K562 (cell line): Measurements from ENCODE around the gene LY6G6F. TPM values are rescaled to one million over a fixed set of nuclear protein-coding genes. Genes with fewer than 3 reads are reported as not detected.

Source experiments
- CBX8 ChIP-seq: fragments of 200-600 bp; sonication (generic); IDR thresholded peaks from 2 replicates; pipeline ENCODE4 v1.6.1; 2012; ENCODE audit warnings: borderline replicate concordance, mixed run types, low read depth, mild to moderate bottlenecking, moderate library complexity, mixed read lengths, low read length, control low read depth, inconsistent platforms; ENCODE audit not compliant: poor library complexity, severe bottlenecking; ENCODE audit errors: extremely low read depth
- CREB3L1 ChIP-seq: fragments of 450-650 bp; IDR thresholded peaks from 2 replicates; pipeline ENCODE4 v1.6.1; 2014; ENCODE audit warnings: low read depth, mild to moderate bottlenecking, moderate library complexity, borderline replicate concordance
- HDAC3 ChIP-seq: fragments of 450-650 bp; IDR thresholded peaks from 2 replicates; pipeline ENCODE4 v1.6.1; 2018; ENCODE audit warnings: borderline replicate concordance, mild to moderate bottlenecking, moderate library complexity; ENCODE audit not compliant: partially characterized antibody
- LEF1 ChIP-seq: fragments of 450-650 bp; IDR thresholded peaks from 2 replicates; pipeline ENCODE4 v1.6.1; 2016; ENCODE audit warnings: mild to moderate bottlenecking
- MCM3 ChIP-seq: fragments of 450-650 bp; IDR thresholded peaks from 2 replicates; pipeline ENCODE4 v1.6.1; 2016
- NFATC3 ChIP-seq: fragments of 450-650 bp; IDR thresholded peaks from 2 replicates; pipeline ENCODE4 v1.6.1; 2017; ENCODE audit warnings: mild to moderate bottlenecking
- NUFIP1 ChIP-seq: fragments of 450-650 bp; IDR thresholded peaks from 2 replicates; pipeline ENCODE4 v1.6.1; 2018; ENCODE audit not compliant: partially characterized antibody
- PHF21A ChIP-seq: fragments of 450-650 bp; IDR thresholded peaks from 2 replicates; pipeline ENCODE4 v1.6.1; 2017; ENCODE audit warnings: low read depth, borderline replicate concordance
- POLR2A ChIP-seq: fragments of 450-650 bp; conservative IDR thresholded peaks from 2 replicates; pipeline ENCODE4 v1.6.1; 2016
- PTTG1 ChIP-seq: fragments of 450-650 bp; IDR thresholded peaks from 2 replicates; pipeline ENCODE4 v1.6.1; 2016; ENCODE audit warnings: low read depth, mild to moderate bottlenecking, missing genetic modification characterization, missing compliant biosample characterization
- RAD21 ChIP-seq, 2 experiments: fragments of 250-450 bp in 1 of 2; fragments of 450-650 bp in 1 of 2; sonication (Bioruptor Pico) in 1 of 2; formaldehyde crosslinking in 1 of 2; IDR thresholded peaks in 1 of 2; conservative IDR thresholded peaks in 1 of 2; 2 replicates each; pipeline versions ENCODE4 v1.4.0 to v1.8.0; 2020 to 2022; ENCODE audit warnings: mild to moderate bottlenecking in 2 of 2, moderate library complexity in 1 of 2
- RBM22 ChIP-seq: fragments of 200-400 bp; formaldehyde crosslinking; IDR thresholded peaks from 2 replicates; pipeline ENCODE4 v1.6.1; 2018; ENCODE audit warnings: low read length, low read depth; ENCODE audit not compliant: poor library complexity, severe bottlenecking
- RBM39 ChIP-seq: fragments of 200-400 bp; formaldehyde crosslinking; optimal IDR thresholded peaks from 2 replicates; pipeline ENCODE3; 2018; ENCODE audit warnings: low read depth, low read length
- SMAD2 ChIP-seq: fragments of 150-350 bp; IDR thresholded peaks from 2 replicates; pipeline ENCODE4 v1.6.1; 2014; ENCODE audit warnings: low read depth, mild to moderate bottlenecking, low read length
- TBP ChIP-seq: optimal IDR thresholded peaks from 2 replicates; pipeline ENCODE3; 2011; ENCODE audit warnings: low read depth, low read length, improper control_type of control experiment
- THAP12 ChIP-seq: fragments of 250-450 bp; sonication (Bioruptor Pico); IDR thresholded peaks from 2 replicates; pipeline ENCODE4 v1.9.0; 2021; ENCODE audit warnings: mild to moderate bottlenecking, inconsistent platforms
- ZC3H8 ChIP-seq: fragments of 450-650 bp; IDR thresholded peaks from 2 replicates; pipeline ENCODE4 v1.6.1; 2017
- ZNF165 ChIP-seq: fragments of 250-450 bp; sonication (Bioruptor Pico); IDR thresholded peaks from 2 replicates; pipeline ENCODE4 v1.4.0; 2020; ENCODE audit warnings: borderline replicate concordance
- ZNF347 ChIP-seq: fragments of 450-650 bp; formaldehyde crosslinking; IDR thresholded peaks from 2 replicates; pipeline ENCODE4 v1.4.0; 2020; ENCODE audit warnings: low read depth, mild to moderate bottlenecking, moderate library complexity
- ZNF41 ChIP-seq: fragments of 250-450 bp; sonication (Bioruptor Pico); conservative IDR thresholded peaks from 2 replicates; pipeline ENCODE4 v1.4.0; 2020; ENCODE audit warnings: mild to moderate bottlenecking
- ZNF444 ChIP-seq: fragments of 250-450 bp; sonication (Bioruptor Pico); IDR thresholded peaks from 2 replicates; pipeline ENCODE4 v1.4.0; 2020; ENCODE audit warnings: mild to moderate bottlenecking, moderate library complexity
- polyA plus RNA-seq, 8 experiments: library from polyadenylated mRNA; depleted of rRNA in 4 of 8; stranded (reverse) in 5 of 8; unstranded in 3 of 8; fragments of >200 nt; fragmentation: Nextera tagmentation in 2 of 8; fragmentation: Illumina TruSeq in 1 of 8; extraction: Ambion mirVana in 2 of 8; extraction: Trizol in 1 of 8; gene quantifications; 2 replicates each; pipeline versions ENCODE4 v1.2.1 to v1.2.3, GENCODE V29; 2011 to 2014; ENCODE audit warnings: inconsistent platforms in 1 of 8, missing spikeins in 1 of 8
- total RNA-seq, 7 experiments: library from RNA; depleted of rRNA in 6 of 7; stranded (reverse); fragments of >200 nt in 6 of 7; fragmentation: Illumina TruSeq in 2 of 7; extraction: Trizol in 2 of 7; gene quantifications; 2 replicates each; pipeline versions ENCODE4 v1.2.1 to v1.2.3, GENCODE V29; 2011 to 2021; ENCODE audit warnings: low replicate concordance in 1 of 7
- TF ChIP-seq, protein P1 (sequence below): sonication (generic); formaldehyde crosslinking; IDR thresholded peaks from 2 replicates; pipeline ENCODE4 v1.8.0; 2023; ENCODE audit warnings: mild to moderate bottlenecking, missing genetic modification reagents

LY6G6F gene
- total and polyA plus RNA-seq, 9 of the 15 experiments (the other 6 are each of a cell fraction or from before 2014, with no cell fraction given) = 0.14 to 0.50 (median 0.28) TPM; not detected in 2

GRCh38 chr6:31728767-31729514 lies 22.3 kb downstream of the LY6G6F start, which contains the start of gene DDAH2 (continued):
- TF ChIP-seq, protein P1, sequence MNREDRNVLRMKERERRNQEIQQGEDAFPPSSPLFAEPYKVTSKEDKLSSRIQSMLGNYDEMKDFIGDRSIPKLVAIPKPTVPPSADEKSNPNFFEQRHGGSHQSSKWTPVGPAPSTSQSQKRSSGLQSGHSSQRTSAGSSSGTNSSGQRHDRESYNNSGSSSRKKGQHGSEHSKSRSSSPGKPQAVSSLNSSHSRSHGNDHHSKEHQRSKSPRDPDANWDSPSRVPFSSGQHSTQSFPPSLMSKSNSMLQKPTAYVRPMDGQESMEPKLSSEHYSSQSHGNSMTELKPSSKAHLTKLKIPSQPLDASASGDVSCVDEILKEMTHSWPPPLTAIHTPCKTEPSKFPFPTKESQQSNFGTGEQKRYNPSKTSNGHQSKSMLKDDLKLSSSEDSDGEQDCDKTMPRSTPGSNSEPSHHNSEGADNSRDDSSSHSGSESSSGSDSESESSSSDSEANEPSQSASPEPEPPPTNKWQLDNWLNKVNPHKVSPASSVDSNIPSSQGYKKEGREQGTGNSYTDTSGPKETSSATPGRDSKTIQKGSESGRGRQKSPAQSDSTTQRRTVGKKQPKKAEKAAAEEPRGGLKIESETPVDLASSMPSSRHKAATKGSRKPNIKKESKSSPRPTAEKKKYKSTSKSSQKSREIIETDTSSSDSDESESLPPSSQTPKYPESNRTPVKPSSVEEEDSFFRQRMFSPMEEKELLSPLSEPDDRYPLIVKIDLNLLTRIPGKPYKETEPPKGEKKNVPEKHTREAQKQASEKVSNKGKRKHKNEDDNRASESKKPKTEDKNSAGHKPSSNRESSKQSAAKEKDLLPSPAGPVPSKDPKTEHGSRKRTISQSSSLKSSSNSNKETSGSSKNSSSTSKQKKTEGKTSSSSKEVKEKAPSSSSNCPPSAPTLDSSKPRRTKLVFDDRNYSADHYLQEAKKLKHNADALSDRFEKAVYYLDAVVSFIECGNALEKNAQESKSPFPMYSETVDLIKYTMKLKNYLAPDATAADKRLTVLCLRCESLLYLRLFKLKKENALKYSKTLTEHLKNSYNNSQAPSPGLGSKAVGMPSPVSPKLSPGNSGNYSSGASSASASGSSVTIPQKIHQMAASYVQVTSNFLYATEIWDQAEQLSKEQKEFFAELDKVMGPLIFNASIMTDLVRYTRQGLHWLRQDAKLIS (CRISPR knock-in tag) = no peak
- peak; percentile 98 for TF ChIP-seq RBM22
- no peak for TF ChIP-seq ZNF347
- no peak for TF ChIP-seq LEF1
- no peak for TF ChIP-seq HDAC3
- no peak for TF ChIP-seq PHF21A
- no peak for TF ChIP-seq RBM39
- no peak; the same call in 1 of the 2 replicates for TF ChIP-seq ZNF165 (CRISPR knock-in tag)
- no peak for TF ChIP-seq PTTG1
- TF ChIP-seq RAD21 (CRISPR knock-in tag; conservative IDR thresholded peaks at IDR 0.05 in 1 of 2, IDR thresholded peaks at IDR 0.05 in 1 of 2) = no peak
- TF ChIP-seq NUFIP1 = no peak
- no peak for TF ChIP-seq NFATC3
- no peak for TF ChIP-seq ZC3H8
- TF ChIP-seq THAP12 (CRISPR knock-in tag) = peak; percentile 69; the same call in 1 of the 2 replicates
- no peak for TF ChIP-seq TBP
- no peak for TF ChIP-seq POLR2A
- no peak for TF ChIP-seq MCM3
- no peak for TF ChIP-seq ZNF444 (CRISPR knock-in tag)
- TF ChIP-seq SMAD2 = no peak
- no peak for TF ChIP-seq CREB3L1
- no peak for TF ChIP-seq ZNF41 (CRISPR knock-in tag)
- TF ChIP-seq CBX8 = no peak
